Immature natural killer cell (primary cell): ENCODE measurements around the gene FLT4. TPM values are rescaled to one million over a fixed set of nuclear protein-coding genes. Genes with fewer than 3 reads are reported as not detected.
A peak's percentile ranks its signal among the peaks of the same experiment; 100 is the strongest.

Experiments
- DNase-seq, 3 donors: peaks; one replicate each; pipeline ENCODE4 v3.0.0; 2022; ENCODE audit warnings: mixed read lengths in 1 of 3
- H3K27ac Mint-ChIP-seq, 6 donors: one replicate each; pipeline ENCODE4 v1.8.0; 2020; ENCODE audit warnings: mixed read lengths in 6 of 6, mild to moderate bottlenecking in 5 of 6, inconsistent platforms in 4 of 6, moderate library complexity in 3 of 6
- H3K27me3 Mint-ChIP-seq, 3 donors: one replicate each; pipeline ENCODE4 v1.8.0; 2020 to 2021; ENCODE audit warnings: low read depth in 3 of 3, mild to moderate bottlenecking in 3 of 3, mixed read lengths in 3 of 3, moderate library complexity in 3 of 3, inconsistent platforms in 1 of 3
- H3K36me3 Mint-ChIP-seq, 3 donors: one replicate each; pipeline ENCODE4 v1.8.0; 2020; ENCODE audit warnings: mixed read lengths in 3 of 3, inconsistent platforms in 2 of 3, mild to moderate bottlenecking in 2 of 3
- H3K4me1 Mint-ChIP-seq, 2 donors: one replicate each; pipeline ENCODE4 v1.8.0; 2020; ENCODE audit warnings: inconsistent platforms in 2 of 2, mild to moderate bottlenecking in 2 of 2, mixed read lengths in 2 of 2, moderate library complexity in 1 of 2
- H3K4me3 Mint-ChIP-seq, 5 donors: one replicate each; pipeline ENCODE4 v1.8.0; 2020; ENCODE audit warnings: mild to moderate bottlenecking in 5 of 5, mixed read lengths in 5 of 5, inconsistent platforms in 3 of 5, moderate library complexity in 3 of 5
- H3K9me3 Mint-ChIP-seq, 6 donors: one replicate each; pipeline ENCODE4 v1.8.0; 2020; ENCODE audit warnings: mild to moderate bottlenecking in 6 of 6, mixed read lengths in 6 of 6, inconsistent platforms in 4 of 6, moderate library complexity in 3 of 6
- polyA plus RNA-seq, 3 donors: library from polyadenylated mRNA; unstranded; fragments of 300-500 nt; fragmentation: Illumina TruSeq; gene quantifications; one replicate each; pipeline ENCODE4 v1.2.3, GENCODE V29; 2021

The FLT4 gene
- polyA plus RNA-seq, 3 donors from 2014 or later = 0.37 TPM; not detected in 2

GRCh38 chr5:180623844-180624243 is 25.6 kb downstream of the FLT4 start:
- no peak for DNase-seq
- peaks cover 2 to 3% (median 2%) of the 10 kb centered on the region in 3 donors for H3K27me3 Mint-ChIP-seq
- peaks cover 0 to 1% of the 10 kb centered on the region in 2 donors for H3K4me1 Mint-ChIP-seq
- no peaks in the 10 kb centered on the region for H3K9me3 Mint-ChIP-seq
- H3K4me3 Mint-ChIP-seq = no peak overlapping the region
- H3K27ac Mint-ChIP-seq = peak overlapping the region in 1 of 6 donors; percentile 34
- no peaks in the 10 kb centered on the region for H3K36me3 Mint-ChIP-seq

GRCh38 chr5:180623411-180623834 is 26.0 kb downstream of the FLT4 start:
- no peak for DNase-seq
- Mint-ChIP-seq H3K36me3 (no peaks in the 10 kb centered on the region), H3K4me3 (no peak overlapping the region), H3K9me3 (no peaks in the 10 kb centered on the region), H3K27me3 (peaks cover 2 to 3% (median 2%) of the 10 kb centered on the region in 3 donors), H3K27ac (no peak overlapping the region), H3K4me1 (peaks cover 0 to 1% of the 10 kb centered on the region in 2 donors)

GRCh38 chr5:180622910-180623309 is 26.5 kb downstream of the FLT4 start:
- H3K4me1 Mint-ChIP-seq = peaks cover 0 to 1% of the 10 kb centered on the region in 2 donors
- H3K27ac Mint-ChIP-seq = no peak overlapping the region
- H3K27me3 Mint-ChIP-seq = peaks cover 2 to 3% (median 2%) of the 10 kb centered on the region in 3 donors
- H3K9me3 Mint-ChIP-seq = no peaks in the 10 kb centered on the region
- H3K4me3 Mint-ChIP-seq = no peak overlapping the region
- no peak for DNase-seq
- H3K36me3 Mint-ChIP-seq = no peaks in the 10 kb centered on the region

- no peak overlapping the region for H3K4me3 Mint-ChIP-seq
- DNase-seq = no peak
- no peak overlapping the region for H3K27ac Mint-ChIP-seq
- H3K9me3 Mint-ChIP-seq = no peaks in the 10 kb centered on the region
- H3K27me3 Mint-ChIP-seq = peaks cover 0 to 3% (median 2%) of the 10 kb centered on the region in 3 donors
- peaks cover 0 to 1% of the 10 kb centered on the region in 2 donors for H3K4me1 Mint-ChIP-seq
- H3K36me3 Mint-ChIP-seq = no peaks in the 10 kb centered on the region
Observed at GRCh38 chr5:180621311-180621710, 28.1 kb downstream of the FLT4 start.

GRCh38 chr5:180620014-180620413 is 29.4 kb downstream of the FLT4 start:
- H3K27me3 Mint-ChIP-seq = peaks cover 0 to 3% (median 2%) of the 10 kb centered on the region in 3 donors
- H3K4me3 Mint-ChIP-seq = no peak overlapping the region
- H3K4me1 Mint-ChIP-seq = peaks cover 0 to 1% of the 10 kb centered on the region in 2 donors
- DNase-seq = no peak
- H3K27ac Mint-ChIP-seq = no peak overlapping the region
- H3K9me3 Mint-ChIP-seq = no peaks in the 10 kb centered on the region
- no peaks in the 10 kb centered on the region for H3K36me3 Mint-ChIP-seq

- Mint-ChIP-seq H3K27me3 (peaks cover 0 to 3% (median 2%) of the 10 kb centered on the region in 3 donors), H3K4me3 (no peak overlapping the region), H3K27ac (no peak overlapping the region), H3K36me3 (no peaks in the 10 kb centered on the region), H3K4me1 (peaks cover 0 to 1% of the 10 kb centered on the region in 2 donors), H3K9me3 (no peaks in the 10 kb centered on the region)
- DNase-seq = no peak
Observed at GRCh38 chr5:180619563-180619915, 29.9 kb downstream of the FLT4 start.

GRCh38 chr5:180618829-180619562 is 30.4 kb downstream of the FLT4 start:
- Mint-ChIP-seq H3K4me3 (no peak overlapping the region), H3K4me1 (peaks cover 0 to 1% of the 10 kb centered on the region in 2 donors), H3K27ac (no peak overlapping the region), H3K27me3 (peaks cover 0 to 3% (median 2%) of the 10 kb centered on the region in 3 donors), H3K36me3 (no peaks in the 10 kb centered on the region), H3K9me3 (no peaks in the 10 kb centered on the region)
- DNase-seq = no peak

GRCh38 chr5:180618487-180618828 is 30.9 kb downstream of the FLT4 start:
- Mint-ChIP-seq H3K4me1 (peaks cover 0 to 1% of the 10 kb centered on the region in 2 donors), H3K27ac (no peak overlapping the region), H3K9me3 (no peaks in the 10 kb centered on the region), H3K36me3 (no peaks in the 10 kb centered on the region), H3K27me3 (peaks cover 0 to 2% (median 0%) of the 10 kb centered on the region in 3 donors), H3K4me3 (no peak overlapping the region)
- no peak for DNase-seq

GRCh38 chr5:180613814-180614188 is 35.6 kb downstream of the FLT4 start:
- Mint-ChIP-seq H3K9me3 (no peaks in the 10 kb centered on the region), H3K36me3 (no peaks in the 10 kb centered on the region), H3K4me3 (no peak overlapping the region), H3K27ac (no peak overlapping the region), H3K4me1 (no peaks in the 10 kb centered on the region), H3K27me3 (no peaks in the 10 kb centered on the region)
- DNase-seq = no peak

- Mint-ChIP-seq H3K4me3 (no peak overlapping the region), H3K27ac (no peak overlapping the region), H3K4me1 (no peaks in the 10 kb centered on the region), H3K27me3 (no peaks in the 10 kb centered on the region), H3K36me3 (no peaks in the 10 kb centered on the region), H3K9me3 (no peaks in the 10 kb centered on the region)
- no peak for DNase-seq
Observed at GRCh38 chr5:180613188-180613813, 36.1 kb downstream of the FLT4 start.

GRCh38 chr5:180612683-180613082 is 36.7 kb downstream of the FLT4 start:
- no peak overlapping the region for H3K27ac Mint-ChIP-seq

GRCh38 chr5:180611140-180611850 is 38.1 kb downstream of the FLT4 start:
- Mint-ChIP-seq H3K27me3 (peaks cover 0 to 2% (median under 1%) of the 10 kb centered on the region in 3 donors), H3K27ac (no peak overlapping the region), H3K4me1 (no peaks in the 10 kb centered on the region), H3K9me3 (no peaks in the 10 kb centered on the region), H3K36me3 (no peaks in the 10 kb centered on the region), H3K4me3 (no peak overlapping the region)
- DNase-seq = no peak

More at GRCh38 chr5:180612683-180613082, 36.7 kb downstream of the FLT4 start:
- H3K27me3 Mint-ChIP-seq = no peaks in the 10 kb centered on the region
- no peak overlapping the region for H3K4me3 Mint-ChIP-seq
- no peaks in the 10 kb centered on the region for H3K4me1 Mint-ChIP-seq
- no peaks in the 10 kb centered on the region for H3K9me3 Mint-ChIP-seq
- no peaks in the 10 kb centered on the region for H3K36me3 Mint-ChIP-seq
- DNase-seq = no peak

- H3K9me3 Mint-ChIP-seq = no peaks in the 10 kb centered on the region
- peaks cover 0 to 6% of the 10 kb centered on the region in 2 donors for H3K4me1 Mint-ChIP-seq
- DNase-seq = no peak
- no peaks in the 10 kb centered on the region for H3K36me3 Mint-ChIP-seq
- H3K27ac Mint-ChIP-seq = no peak overlapping the region
- H3K4me3 Mint-ChIP-seq = no peak overlapping the region
- H3K27me3 Mint-ChIP-seq = peaks cover 0 to 6% (median 2%) of the 10 kb centered on the region in 3 donors
Observed at GRCh38 chr5:180609817-180610550, 39.4 kb downstream of the FLT4 start.

GRCh38 chr5:180609386-180609785 is 40.0 kb downstream of the FLT4 start:
- DNase-seq = no peak
- no peak overlapping the region for H3K27ac Mint-ChIP-seq
- no peaks in the 10 kb centered on the region for H3K36me3 Mint-ChIP-seq
- peaks cover 0 to 6% (median 2%) of the 10 kb centered on the region in 3 donors for H3K27me3 Mint-ChIP-seq
- H3K4me3 Mint-ChIP-seq = no peak overlapping the region
- peaks cover 0 to 6% of the 10 kb centered on the region in 2 donors for H3K4me1 Mint-ChIP-seq
- H3K9me3 Mint-ChIP-seq = no peaks in the 10 kb centered on the region
